GM12873 (cell line): ENCODE data around the gene PAX8.

Experiments used
- CTCF ChIP-seq: IDR thresholded peaks from 2 replicates; pipeline ENCODE4 v1.5.1; 2012; ENCODE audit warnings: low read depth, mild to moderate bottlenecking, moderate library complexity, low read length, control low read depth; ENCODE audit not compliant: insufficient read depth; ENCODE audit errors: missing control alignments

PAX8 gene

GRCh38 chr2:113212245-113213060 lies 66.3 kb downstream of the PAX8 start:
- no peak for TF ChIP-seq CTCF

DNA sequence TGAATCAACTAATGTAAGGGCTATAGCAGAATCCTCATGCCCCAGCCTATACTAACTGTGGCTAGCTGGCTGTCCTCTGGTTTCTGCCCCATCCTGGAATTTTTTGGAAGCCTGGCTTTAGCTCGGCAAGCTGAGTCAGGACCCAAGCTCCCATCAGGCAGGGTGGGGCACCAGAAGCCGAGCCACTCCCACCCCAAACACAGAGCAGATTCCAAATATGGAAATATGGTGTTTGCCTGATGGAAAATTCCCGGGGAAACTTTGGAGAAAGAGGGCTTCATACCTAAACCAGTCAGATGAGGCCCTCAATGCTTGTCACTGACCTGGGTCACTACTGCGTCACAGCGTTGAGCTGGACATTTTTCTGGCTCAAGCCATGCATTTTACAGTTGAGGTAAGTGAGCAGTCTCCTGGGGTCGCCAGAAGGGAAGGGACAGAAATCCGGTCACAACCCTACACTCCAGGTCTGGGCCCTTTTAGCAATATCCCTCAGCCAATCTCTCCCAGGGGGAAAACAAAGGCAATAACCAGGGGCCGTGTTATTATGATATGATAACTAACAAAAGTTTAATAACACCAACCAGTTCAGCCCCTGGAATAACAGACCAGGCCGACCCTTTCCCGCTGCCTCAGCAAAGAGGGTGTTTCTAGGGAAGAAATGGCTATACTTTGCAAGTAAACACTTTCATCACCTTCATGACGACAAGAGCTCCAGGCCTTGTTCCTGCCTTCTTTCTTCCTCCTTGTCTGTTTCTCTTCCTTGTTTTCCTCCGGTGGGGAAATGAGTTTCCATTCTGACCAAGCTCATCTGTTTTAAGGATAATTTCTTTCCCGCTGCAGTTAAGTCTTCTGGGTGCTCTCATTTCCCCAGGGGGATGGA lies 67.3 kb downstream of the PAX8 start:
- no peak for TF ChIP-seq CTCF

DNA sequence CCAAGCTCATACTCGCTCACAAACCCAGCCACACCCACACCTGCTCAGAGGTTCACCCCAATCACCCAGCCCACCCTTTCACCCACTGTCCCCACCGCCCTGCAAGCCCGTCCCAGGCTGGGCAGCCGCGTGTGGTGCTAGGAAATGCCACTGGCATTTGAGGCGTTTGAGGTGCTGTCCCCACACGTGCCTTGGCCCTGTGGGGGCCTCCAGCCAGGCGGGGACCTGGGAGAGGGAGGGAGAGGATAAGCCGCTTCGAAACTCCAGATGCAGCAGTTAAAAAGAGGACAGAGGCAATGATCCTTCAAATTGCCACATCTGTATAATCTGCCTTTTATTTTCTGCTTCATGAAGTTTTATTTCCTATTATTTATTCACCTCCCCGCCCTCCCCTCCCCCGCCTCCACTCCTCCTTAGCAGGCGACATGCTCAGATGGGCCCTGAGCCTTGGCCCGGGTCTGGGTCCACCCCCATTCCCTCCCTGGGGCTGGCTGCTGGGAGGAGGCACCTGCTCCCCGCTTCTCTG lies 69.0 kb downstream of the PAX8 start:
- TF ChIP-seq CTCF: no peak

- no peak for TF ChIP-seq CTCF
Observed at GRCh38 chr2:113209011-113209645, 69.6 kb downstream of the PAX8 start.

DNA sequence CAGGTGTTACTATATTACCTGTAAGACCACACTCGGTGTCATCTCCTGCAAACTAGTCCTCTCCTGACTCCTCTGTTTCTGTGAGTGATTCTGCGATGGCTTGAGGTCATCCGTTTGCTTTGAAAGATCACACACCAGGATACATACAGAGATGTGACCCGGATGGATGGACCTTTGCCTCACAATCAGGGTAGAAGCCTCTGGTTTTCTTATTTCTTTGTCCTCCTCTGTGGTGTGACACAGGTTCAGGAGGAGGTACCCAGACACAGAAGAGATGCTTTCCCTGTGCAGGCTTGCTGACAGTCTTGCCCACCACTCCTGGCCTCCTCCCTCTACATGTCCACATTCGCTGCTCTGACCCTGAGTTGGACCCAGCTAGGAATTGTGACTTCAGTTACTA lies 70.3 kb downstream of the PAX8 start:
- TF ChIP-seq CTCF: no peak

DNA sequence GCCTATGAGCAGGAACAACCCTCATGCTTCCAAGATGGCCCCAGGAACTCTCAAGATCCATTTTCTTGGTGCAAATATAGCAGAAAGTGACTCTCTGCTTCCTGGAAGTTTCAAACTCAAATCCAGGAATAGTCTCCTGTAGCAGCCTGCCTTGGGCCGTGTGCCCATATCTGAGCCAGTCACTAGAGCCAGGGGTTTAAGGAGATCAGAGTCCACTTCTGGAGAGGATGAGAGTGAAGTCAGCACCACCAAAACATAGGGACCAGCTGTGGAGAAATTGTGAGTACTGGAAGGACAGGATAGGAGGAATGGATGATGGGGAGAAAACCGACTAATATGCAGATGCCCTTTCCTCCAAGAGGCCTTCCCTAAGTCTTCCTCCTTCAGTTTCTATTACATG lies 71.7 kb downstream of the PAX8 start:
- no peak for TF ChIP-seq CTCF

GRCh38 chr2:113206251-113206650 lies 72.5 kb downstream of the PAX8 start:
- TF ChIP-seq CTCF: no peak
